ENCODE results near the gene NTM. TPM values are rescaled to one million over a fixed set of nuclear protein-coding genes. Genes with fewer than 3 reads are reported as not detected.

Gene NTM
- total and polyA plus RNA-seq, 2 of the 8 experiments (the other 6 are each of a cell fraction or from before 2014, with no cell fraction given): 13.4 to 20.0 TPM

DNA sequence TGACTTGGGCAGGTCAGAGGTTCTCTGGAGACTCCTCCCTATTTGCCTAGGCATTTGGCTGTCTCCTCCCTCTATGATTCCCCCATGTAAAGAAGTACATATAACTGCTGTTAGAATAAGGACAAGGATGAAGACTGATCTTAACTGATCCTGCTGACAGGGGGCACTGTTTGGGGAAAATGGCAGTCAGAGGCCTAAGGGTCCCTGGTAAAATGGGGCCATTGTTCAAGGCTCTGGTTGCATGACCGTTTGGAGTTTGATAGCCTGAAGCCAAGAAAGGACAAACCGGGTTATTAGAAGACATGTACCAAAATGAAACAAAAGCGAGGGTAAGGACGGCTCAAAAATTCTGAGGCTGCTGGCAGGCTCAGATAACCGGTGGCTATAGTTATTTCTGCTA is 712.2 kb downstream of the NTM start (continued):
- TF ChIP-seq KDM4A (IDR thresholded peaks at IDR 0.05; ENCODE audit: low read depth, low read length, severe bottlenecking): no peak

DNA sequence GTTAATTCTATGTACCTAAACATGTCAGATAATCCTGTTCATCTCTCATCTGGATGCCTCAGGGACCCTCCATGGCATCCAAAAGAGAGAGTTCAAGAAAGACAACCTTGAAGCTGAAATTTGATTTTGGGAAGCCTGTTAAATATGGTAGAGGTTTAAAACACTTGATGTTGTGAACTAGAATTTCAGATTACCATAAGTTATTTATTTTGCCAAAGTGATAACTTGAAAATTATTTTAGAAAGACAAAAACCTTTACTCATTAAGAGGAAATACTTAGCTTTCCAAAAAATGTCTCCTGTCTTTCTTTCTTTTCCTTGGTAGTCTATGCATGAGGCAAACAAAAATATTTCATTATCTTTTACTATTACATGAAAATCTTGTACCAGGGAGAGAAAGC is 714.0 kb downstream of the NTM start:
- H3K36me3 ChIP-seq (ENCODE audit: control insufficient read depth in 2 of 4, insufficient read depth in 4 of 4, low read length in 3 of 4): peaks cover 0 to 2% (median 0%) of the 10 kb centered on the region in 4 experiments; a peak in 2 of 8 replicates
- ChIA-PET CTCF (ENCODE audit: partially characterized antibody) (interaction anchor here (0.6 to 0.8 kb wide), 2 partner anchors 27 to 857 kb away, joined by 3 to 4 read pairs; no protein-coding TSS in a partner anchor), POLR2A (ENCODE audit: partially characterized antibody) (no interaction called here)
- H4K91ac ChIP-seq (replicated peaks; ENCODE audit: insufficient read length, low read length): no peak overlapping the region
- no peak overlapping the region for H4K8ac ChIP-seq (ENCODE audit: extremely low read depth, insufficient read depth, low read length)
- H2BK12ac ChIP-seq (ENCODE audit: low read depth, low read length): no peak overlapping the region
- no peaks in the 10 kb centered on the region for H3K23me2 ChIP-seq (ENCODE audit: low read depth, low read length)
- no peak overlapping the region for H2AFZ ChIP-seq (ENCODE audit: low read length)
- H3K4me3 ChIP-seq (ENCODE audit: extremely low read depth in 1 of 4, insufficient read depth in 2 of 4, low read depth in 3 of 4, low read length in 4 of 4): no peak overlapping the region
- no peak overlapping the region for H2AK5ac ChIP-seq (ENCODE audit: low read depth, low read length)
- H2BK5ac ChIP-seq (ENCODE audit: low read depth, low read length): no peak overlapping the region
- FAIRE-seq (no peak), DNase-seq (ENCODE audit: low read depth in 1 of 2, low spot score in 2 of 2) (no peak)
- no peaks in the 10 kb centered on the region for H3K79me1 ChIP-seq (ENCODE audit: low read depth, low read length)
- H3K27me3 ChIP-seq (replicated peaks in 1 of 4; ENCODE audit: control insufficient read depth in 3 of 4, extremely low read depth in 1 of 4, insufficient read depth in 3 of 4, low read length in 3 of 4): no peaks in the 10 kb centered on the region
- no peak overlapping the region for H3K56ac ChIP-seq (replicated peaks; ENCODE audit: insufficient read length, low read depth, low read length)
- no peak overlapping the region for H3K14ac ChIP-seq (ENCODE audit: insufficient read length)
- H3K4ac ChIP-seq (replicated peaks; ENCODE audit: insufficient read length, low read depth, low read length): no peak overlapping the region
- H2BK15ac ChIP-seq (ENCODE audit: low read length): no peak overlapping the region
- H3K23ac ChIP-seq (ENCODE audit: insufficient read length): no peak overlapping the region
- no peaks in the 10 kb centered on the region for H3K79me2 ChIP-seq (ENCODE audit: control insufficient read depth in 1 of 2, insufficient read depth in 2 of 2, low read length in 2 of 2)
- no peak overlapping the region for H2BK20ac ChIP-seq (ENCODE audit: low read length)
- H3K27ac ChIP-seq (ENCODE audit: low read depth, low read length): no peak overlapping the region
- no peak overlapping the region for H3K4me2 ChIP-seq (ENCODE audit: insufficient read depth in 1 of 2, low read depth in 2 of 2, low read length in 2 of 2)
- H2BK120ac ChIP-seq (replicated peaks; ENCODE audit: low read depth, low read length): no peak overlapping the region
- H4K5ac ChIP-seq (ENCODE audit: insufficient read length, low read depth, low read length): no peak overlapping the region
- H3K4me1 ChIP-seq (replicated peaks in 1 of 4; ENCODE audit: control insufficient read depth in 3 of 4, insufficient read depth in 4 of 4, low read length in 3 of 4): no peaks in the 10 kb centered on the region
- no peak overlapping the region for H3K9ac ChIP-seq (replicated peaks in 1 of 4; ENCODE audit: extremely low read depth in 1 of 4, low read depth in 3 of 4, low read length in 3 of 4)
- H3K9me3 ChIP-seq (ENCODE audit: insufficient read depth in 2 of 2, low read depth in 1 of 2, low read length in 1 of 2): peaks cover 41 to 47% of the 10 kb centered on the region in 2 experiments
- H3K18ac ChIP-seq (ENCODE audit: extremely low read depth, low read length): no peak overlapping the region
- H4K20me1 ChIP-seq (replicated peaks in 1 of 2; ENCODE audit: control insufficient read depth in 1 of 2, insufficient read depth in 2 of 2, low read length in 2 of 2): no peaks in the 10 kb centered on the region
- TF ChIP-seq ZNF274 (IDR thresholded peaks at IDR 0.05; ENCODE audit: borderline replicate concordance, extremely low read depth, low read length): no peak
- no peak for TF ChIP-seq TBP (IDR thresholded peaks at IDR 0.05; ENCODE audit: low read depth, low read length)
- no peak for TF ChIP-seq EP300 (IDR thresholded peaks at IDR 0.05; ENCODE audit: borderline replicate concordance in 1 of 2, low read depth in 2 of 2, low read length in 2 of 2)
- no peak for TF ChIP-seq KDM4A (IDR thresholded peaks at IDR 0.05; ENCODE audit: low read depth, low read length, severe bottlenecking)
- no peak for TF ChIP-seq GABPA (IDR thresholded peaks at IDR 0.05; ENCODE audit: borderline replicate concordance, insufficient read depth, low read length)
- no peak for TF ChIP-seq GTF2F1 (IDR thresholded peaks at IDR 0.05; ENCODE audit: borderline replicate concordance, low read depth, low read length)
- no peak for TF ChIP-seq CTBP2 (IDR thresholded peaks at IDR 0.05; ENCODE audit: borderline replicate concordance, insufficient read depth, insufficient read length, low read length)
- TF ChIP-seq KDM5A (IDR thresholded peaks at IDR 0.05; ENCODE audit: low read length): no peak
- no peak for TF ChIP-seq CHD2 (IDR thresholded peaks at IDR 0.05; ENCODE audit: low read length)
- no peak for TF ChIP-seq FOSL1 (IDR thresholded peaks at IDR 0.05; ENCODE audit: insufficient read depth, low read depth, low read length)
- TF ChIP-seq EGR1 (IDR thresholded peaks at IDR 0.05; ENCODE audit: borderline replicate concordance, low read depth, low read length): no peak
- TF ChIP-seq CBX8 (IDR thresholded peaks at IDR 0.05; ENCODE audit: borderline replicate concordance, low read depth, low read length): no peak
